ENCODE data around the gene CPLANE1.
A peak's percentile ranks its signal among the peaks of the same experiment; 100 is the strongest.
"Not testable (repeated sequence)": the region's sequence is repeated elsewhere in the genome, so short reads cannot be mapped to it uniquely, and the experiment has no call there.

The CPLANE1 gene
- 29.2 to 30.4 reads per million in 2 donors for total RNA-seq

DNA sequence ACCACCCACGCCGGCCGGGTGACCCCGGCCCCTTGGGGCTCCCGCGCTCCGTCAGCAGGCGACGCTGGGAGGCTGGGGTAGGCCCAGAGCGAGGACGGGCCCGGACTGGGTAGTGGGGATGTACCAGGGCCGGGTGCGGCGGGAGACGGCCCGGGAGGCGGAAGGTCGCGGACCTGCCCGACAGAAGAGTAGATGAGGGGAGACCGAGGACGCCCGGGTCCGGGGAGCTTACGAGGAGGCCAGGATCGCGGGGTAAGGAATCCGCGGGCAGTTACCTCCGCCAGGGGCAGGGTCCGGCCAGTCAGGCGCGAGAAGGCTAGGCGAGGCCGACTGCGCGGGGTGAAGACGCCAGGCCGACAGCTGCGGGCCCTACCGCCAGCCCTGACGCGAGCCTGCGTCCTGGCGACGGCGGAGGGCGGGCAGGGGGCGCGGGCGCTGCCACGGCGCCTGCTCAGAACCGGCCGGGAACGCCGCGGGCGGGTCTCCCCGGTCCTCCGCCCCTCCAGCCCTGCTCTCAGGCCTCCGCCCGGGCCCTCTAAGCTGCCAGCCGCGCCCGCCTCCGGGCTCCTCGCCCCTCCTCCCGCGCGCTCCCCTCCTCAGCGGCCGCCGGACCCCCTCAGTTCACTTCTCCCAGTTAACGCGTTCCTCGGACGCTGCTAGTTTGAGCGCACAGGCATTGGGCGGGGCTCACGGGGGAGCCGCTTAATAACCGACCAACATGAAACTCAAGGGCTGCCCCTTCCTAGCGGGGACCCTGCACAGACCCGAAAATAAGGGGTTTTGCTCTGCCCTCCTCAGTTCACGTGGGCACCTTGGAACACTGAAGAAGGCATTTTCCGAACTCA, at the start of gene CPLANE1:
CPLANE1 (minus strand) TSS at position 407 of the 845 bp plus-strand sequence. CDS start 1,678 bp downstream, outside the sequence.
- DNase-seq, result peak; percentile 27

DNA sequence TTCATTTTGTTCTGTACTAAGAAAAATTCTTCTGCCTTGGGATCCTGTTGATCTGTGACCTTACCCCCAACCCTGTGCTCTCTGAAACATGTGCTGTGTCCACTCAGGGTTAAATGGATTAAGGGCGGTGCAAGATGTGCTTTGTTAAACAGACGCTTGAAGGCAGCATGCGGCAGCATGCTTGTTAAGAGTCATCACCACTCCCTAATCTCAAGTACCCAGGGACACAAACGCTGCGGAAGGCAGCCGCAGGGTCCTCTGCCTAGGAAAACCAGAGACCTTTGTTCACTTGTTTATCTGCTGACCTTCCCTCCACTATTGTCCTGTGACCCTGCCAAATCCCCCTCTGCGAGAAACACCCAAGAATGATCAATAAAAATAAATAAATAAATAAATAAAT, 47.1 kb upstream of the CPLANE1 start:
- DNase-seq, result not testable (repeated sequence)

DNA sequence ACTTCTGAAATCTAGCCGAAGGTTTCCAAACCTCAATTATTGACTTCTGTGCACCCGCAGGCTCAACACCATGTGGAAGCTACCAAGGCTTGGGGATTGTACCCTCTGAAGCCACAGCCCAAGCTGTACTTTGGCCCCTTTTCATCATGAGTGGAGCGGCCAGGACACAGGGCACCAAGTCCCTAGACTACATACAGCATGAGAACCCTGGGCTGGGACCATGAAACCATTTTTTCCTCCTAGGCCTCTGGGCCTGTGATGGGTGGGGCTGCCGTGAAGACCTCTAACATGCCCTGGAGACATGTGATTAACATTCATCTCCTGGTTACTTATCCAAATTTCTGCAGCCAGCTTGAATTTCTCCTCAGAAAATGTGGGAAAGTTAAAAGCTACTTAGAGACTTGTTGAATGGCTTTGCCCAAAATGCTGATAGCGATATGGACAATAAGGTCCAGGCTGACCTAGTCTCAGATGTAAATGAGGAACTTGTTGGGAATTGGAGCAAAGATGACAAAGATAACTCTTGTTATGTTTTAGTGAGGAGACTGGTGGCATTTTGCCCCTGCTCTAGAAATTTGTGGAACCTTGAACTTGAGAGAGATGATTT, 34.1 kb upstream of the CPLANE1 start:
- DNase-seq, result no peak

DNA sequence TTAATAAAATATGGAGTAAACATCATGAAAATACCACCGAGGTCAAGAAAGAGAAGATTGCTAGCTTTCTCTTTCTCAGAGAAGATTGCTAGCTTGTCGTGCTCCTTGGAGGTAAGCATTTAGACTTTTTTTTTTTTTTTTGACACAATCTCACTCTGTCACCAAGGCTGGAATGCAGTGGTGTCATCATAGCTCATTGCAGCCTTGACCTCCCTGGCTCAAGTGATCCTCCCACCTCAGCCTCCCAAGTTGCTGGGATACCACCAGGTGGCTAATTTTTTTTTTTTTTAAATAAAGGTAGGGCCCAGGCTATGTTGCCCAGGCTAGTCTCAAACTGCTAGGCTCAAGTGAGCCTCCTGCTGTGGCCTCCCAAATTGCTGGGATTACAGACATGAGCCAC, 26.3 kb upstream of the CPLANE1 start:
- no peak for DNase-seq

DNA sequence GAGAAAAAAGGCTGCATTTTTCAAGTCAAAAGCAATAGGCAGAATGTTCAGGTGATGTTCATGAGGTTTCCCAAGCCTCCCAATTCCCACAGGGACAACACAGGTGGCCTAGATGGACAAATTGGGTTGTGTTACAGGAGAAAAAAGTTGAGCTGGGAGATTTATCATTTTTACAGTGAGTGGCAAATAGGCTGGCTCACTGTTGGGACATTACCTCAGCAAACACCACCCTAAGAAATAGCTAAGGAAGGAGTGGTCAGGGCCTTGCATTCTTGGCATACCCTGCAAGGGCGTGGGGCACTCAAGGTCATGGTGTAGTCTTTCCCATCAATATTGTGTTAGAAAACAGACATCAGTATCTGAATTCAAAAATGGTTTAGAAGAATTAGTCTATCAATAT, 23.3 kb upstream of the CPLANE1 start:
- no peak for DNase-seq

DNA sequence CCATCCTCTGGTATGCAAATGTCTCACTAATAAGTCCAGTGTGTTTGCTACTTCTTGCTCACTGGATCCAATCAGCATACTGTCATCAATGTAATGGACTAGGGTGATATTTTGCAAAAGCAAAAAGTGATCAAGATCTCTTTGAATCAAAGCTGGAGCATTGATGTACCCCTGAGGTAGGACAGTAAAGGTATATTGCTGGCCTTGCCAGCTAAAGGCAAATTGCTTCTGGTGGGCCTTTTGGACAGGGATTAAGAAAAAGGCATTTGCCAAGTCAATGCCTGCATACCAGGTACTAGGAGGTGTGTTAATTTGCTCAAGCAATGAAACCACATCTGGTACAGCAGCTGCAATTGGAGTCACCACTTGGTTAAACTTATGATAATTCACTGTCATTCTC, 18.9 kb upstream of the CPLANE1 start:
- not testable (repeated sequence) for DNase-seq

DNA sequence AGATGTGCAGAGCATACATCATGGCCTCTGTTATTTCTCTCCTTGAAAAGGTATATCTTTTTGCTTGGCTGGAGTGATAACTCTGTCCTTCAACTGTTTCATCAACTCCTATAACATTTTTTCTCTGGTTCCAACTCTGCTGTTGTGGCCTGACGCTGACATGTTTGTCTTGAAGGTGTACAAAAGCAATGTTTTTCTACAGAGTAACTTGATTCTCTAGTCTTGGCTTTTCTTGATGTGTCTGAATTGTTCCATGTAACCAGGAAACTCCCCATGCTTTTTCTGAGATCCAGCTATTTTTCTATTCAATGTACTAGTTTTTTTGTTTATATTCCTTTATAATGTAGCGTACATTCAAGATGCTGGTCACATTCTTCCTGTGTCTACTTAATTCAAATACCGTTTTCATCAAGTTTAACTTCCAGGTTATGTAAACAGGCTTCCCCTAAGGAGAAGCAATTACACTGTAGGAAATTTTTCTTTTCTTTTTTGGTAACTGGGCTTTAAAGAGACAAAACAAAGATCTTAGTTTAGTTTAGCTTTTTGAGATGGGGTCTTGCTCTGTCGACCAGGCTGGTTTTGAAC, 6.7 kb upstream of the CPLANE1 start:
- no peak for DNase-seq

DNA sequence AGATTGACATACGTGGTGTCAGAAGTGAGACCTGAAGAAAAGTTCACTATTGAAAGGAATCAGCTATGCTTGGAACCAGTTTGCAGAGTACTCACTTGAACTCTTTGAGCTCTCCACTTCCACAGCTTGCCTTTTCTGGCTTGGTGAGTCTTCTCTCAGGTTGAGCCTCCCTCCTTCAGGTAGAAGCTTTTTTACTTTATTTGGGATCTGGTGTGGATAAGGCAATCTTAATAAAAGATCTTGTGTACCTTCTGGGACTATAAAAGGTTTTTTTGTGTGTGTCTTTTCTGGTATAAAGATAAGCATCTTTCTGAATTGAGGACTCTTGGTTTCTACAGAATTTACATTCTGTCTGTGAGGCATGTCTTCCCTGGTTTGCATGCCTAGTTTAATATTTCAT, 5.4 kb upstream of the CPLANE1 start:
- no peak for DNase-seq

DNA sequence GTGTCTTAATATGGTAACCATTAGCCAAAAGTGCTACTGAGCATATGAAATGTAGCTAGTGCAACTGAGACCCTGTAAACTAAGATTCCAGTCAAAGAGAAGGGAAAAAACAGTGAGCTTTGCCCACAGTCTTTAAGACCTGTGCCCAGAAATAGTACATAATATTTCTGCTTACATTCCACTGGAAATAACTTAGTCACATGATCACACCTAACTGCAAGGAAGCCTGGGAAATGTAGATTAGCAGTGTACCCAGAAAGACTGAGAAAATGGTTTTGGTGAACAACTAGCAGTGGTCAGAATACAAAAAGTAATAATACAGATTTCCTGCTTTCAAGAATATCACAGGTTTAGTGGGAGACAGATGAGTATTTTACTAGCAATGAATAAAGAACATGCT, 2.5 kb upstream of the CPLANE1 start:
- no peak for DNase-seq

DNA sequence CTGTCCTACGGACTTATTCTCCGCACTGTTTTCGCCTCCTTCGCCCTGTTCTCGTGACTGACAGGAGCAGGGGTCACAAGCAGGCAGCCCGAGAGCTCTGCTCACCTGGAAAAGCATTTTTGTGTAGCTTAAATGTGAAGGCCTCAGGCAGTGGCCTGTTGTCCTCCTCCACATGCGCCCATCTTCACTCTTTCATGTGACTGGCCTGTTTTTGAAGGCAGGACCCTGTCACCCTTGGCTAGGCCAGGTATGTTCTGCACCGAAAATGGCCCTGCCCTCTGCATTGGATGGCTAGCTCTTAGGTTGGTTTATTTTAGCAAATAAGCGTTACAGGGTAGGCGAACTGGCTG, 614 bp upstream of the CPLANE1 start:
- DNase-seq, result no peak

DNA sequence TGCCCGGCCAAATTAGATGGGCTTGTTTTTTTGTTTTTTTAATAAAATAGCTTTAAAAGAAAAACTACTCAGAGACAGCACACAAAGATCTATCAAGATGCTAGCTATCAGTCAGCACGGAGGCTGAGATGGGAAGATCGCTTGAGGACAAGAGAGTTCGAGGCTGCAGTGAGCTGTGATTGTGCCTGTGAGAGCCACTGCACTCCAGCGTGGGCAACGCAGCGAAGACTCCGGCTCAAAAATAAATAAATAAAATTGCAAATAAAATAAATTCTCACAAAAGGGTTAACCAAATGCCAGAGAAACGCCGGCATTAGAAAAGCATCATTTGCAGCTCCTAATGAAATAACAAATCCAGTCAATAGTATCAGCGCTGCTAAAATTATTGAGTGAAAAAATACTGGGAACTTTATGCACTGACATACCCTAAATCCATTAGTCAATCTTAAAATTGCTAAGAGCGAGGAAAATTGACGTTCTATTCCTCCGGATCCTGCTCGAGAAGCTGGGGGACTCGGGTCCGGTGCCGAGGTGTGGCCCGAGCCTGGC, 681 bp downstream of the CPLANE1 start:
- no peak for DNase-seq

DNA sequence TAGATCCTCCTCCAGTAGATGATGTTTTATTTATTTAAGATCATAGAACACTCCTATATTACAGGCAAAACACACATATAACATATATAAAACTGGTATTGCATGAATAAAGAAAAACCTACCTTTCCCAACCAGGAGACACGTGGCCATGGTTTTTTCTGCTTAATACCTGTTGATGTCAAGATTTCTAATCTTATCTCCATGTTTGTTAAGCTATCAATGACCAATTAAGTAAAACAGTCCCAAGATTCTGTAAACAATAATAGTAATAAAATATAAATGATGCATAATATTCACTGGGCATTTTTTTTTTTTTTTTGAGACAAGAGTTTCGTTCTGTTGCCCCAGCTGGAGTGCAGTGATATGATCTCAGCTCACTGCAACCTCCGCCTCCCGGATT, 1.7 kb downstream of the CPLANE1 start:
- DNase-seq, result no peak

DNA sequence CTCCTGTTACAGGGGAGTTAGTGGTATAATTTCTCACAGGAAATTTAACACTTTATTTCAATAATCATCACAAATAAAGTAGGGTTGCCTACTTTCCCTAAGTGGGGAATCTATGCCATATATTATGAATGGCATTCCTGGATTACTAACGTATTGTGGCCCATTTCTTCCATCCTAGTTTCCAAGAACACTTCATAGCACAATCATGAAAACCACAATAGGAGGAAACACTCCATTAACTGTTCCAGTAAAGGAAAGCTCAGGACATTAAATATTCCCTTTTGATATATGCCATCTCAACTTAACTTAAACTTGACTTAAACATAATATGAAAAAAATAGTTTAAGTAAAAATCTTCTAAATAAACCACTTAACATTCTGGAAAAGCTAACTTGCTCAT, 2.1 kb downstream of the CPLANE1 start:
- DNase-seq, result no peak

DNA sequence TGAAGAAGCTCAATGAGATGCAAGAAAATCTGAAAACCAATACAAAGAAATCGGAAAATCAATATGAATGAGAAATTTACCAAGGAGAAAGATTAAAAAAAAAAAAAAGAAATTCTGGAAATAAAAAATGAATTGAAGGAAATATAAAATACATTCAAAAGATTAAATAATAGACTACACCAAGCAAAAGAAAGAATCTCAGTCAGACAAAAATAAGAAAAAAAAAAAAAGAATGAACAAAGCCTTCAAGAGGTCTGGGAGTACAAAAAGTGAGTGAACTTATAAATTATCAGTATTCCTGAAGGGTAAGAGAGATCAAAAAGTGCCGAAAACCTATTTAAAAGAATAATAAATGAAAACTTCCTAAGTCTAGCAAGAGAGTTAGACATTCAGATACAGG, 14.9 kb downstream of the CPLANE1 start:
- DNase-seq, result no peak

DNA sequence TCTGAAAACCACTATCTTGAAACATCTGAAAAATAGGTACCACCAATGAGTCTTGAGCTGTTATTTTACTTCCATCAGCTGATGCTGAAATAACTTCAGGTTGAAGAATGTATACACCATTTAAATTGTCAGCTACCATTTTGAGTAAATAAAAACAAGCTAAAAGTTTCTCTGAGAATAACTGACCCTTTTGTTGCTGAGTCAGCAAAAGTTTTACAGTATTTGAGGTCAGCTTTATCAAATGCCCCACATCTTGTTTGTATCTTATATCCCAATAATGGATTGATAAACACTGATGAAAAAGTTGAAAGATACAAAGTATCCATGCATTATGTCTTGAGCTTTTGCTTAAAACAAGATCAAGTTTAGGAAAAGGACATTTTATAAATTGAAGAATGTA, 22.8 kb downstream of the CPLANE1 start:
- no peak for DNase-seq

DNA sequence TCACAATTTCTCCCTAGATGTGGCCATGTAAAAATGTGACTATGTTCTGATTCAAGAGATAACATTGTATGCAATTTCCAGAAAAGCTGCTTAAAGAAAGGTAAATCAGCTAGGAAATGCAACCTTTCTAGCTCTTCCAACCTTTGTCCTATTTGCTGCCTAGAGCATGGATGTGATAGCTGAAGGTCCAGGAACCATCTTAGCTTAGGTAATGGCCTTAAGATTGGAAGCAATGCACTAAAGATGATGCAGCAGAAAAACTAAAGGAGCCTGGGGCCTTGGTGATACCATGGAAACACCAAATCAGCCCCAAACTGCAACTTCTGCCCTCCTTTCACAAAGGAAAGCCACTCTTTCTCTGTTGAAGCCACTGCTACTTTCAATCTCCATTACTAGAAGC, 27.0 kb downstream of the CPLANE1 start:
- no peak for DNase-seq

DNA sequence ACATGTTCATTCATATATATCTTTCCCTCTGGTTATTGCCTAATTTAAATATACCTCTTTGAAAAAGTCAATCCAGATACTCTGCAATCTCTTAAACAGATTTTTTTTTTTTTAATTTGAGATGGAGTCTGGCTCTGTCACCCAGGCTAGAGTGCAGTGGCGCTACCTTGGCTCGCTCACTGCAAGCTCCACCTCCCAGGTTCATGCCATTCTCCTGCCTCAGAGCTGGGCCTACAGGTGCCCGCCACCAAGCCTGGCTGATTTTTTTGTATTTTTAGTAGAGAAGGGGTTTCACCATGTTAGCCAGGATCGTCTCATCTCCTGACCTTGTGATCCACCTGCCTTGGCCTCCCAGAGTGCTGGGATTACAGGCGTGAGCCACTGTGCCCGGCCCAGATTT, 28.8 kb downstream of the CPLANE1 start:
- not testable (repeated sequence) for DNase-seq

DNA sequence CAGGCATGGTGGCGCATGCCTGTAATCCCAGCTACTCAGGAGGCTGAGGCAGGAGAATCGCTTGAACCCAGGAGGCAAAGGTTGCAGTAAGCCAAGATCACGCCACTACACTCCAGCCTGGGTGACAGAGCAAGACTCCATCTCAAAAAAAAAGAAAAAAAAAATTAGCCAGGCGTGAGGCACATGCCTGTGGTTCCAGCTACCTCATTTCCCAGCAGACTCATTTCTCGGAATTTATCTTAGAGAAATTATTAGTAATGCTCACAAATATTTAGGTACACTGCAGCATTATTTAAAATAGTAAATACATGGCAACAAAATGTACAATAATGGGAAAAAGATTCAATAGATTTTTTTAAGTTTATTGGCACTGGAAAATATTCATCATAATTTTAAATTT, 29.8 kb downstream of the CPLANE1 start:
- not testable (repeated sequence) for DNase-seq

DNA sequence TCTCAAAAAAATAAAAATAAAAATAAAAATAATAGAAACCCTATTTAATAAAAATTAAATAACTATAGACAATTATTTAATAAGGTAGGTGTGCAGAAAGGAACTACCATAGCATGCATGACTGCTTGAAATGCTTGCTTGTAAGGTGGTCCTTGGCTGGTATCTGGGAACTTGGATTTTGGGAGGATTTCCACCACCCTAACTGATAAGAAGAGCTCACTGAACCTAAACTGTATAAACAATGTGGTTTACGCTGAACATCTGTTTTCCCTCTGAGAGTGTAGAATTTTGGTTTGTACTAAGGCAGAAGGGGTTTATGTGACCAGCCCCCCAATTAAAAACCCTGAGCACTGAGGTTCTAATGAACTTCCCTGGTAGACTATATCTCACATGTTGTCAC, 31.2 kb downstream of the CPLANE1 start:
- DNase-seq, result no peak

DNA sequence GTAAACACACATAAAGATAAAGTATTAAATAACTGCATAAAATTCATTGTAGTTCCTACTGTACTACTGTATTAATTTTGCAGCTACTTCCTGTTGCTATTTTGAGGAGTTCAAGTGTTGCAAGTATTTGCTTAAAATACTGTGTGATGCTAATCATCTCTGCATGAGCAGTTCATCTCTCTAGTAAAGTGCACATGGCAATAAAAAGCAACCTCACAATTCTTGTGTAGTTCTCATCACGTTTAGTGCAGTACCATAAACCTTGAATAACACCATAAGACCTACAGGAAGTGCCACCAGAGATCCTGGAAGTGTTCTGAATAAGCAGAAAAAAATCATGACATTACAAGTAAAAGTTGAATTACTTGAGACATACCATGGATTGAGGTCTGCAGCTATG, 34.6 kb downstream of the CPLANE1 start:
- DNase-seq, result no peak

DNA sequence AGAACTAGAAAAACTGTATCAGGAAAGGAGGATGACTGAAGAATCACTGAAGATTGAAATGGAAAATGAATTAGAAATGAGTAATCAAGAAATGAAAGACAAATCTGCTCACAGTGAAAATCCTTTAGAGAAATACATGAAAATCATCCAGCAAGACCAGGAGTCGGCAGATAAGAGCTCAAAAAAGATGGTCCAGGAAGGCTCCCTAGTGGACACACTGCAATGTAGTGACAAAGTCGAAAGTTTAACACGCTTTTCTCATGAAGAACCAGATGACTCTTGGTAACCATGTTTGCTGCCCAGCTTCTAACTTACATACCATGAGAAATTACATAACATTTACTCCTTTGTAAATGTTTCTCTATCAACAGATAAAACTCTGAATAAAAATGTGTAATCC, 37.1 kb downstream of the CPLANE1 start:
- DNase-seq, result no peak

DNA sequence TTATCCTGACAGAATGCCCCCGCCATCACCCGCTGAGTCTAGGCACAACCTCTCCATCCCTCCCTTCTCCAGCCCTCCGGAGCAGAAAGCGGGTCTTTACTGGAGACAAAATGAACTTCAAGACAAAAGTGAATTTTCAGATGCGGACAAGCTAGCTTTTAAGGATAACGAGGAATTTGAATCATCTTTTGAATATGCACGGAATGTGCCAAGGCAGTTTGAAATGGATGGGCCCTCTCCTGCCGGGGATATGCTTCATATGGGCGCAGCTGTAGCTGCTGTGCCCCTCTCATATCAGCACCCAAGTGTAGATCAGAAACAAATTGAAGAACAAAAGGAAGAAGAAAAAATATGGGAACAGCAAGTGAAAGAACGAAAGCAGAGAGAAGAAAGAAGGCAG, 37.5 kb downstream of the CPLANE1 start:
- no peak for DNase-seq

DNA sequence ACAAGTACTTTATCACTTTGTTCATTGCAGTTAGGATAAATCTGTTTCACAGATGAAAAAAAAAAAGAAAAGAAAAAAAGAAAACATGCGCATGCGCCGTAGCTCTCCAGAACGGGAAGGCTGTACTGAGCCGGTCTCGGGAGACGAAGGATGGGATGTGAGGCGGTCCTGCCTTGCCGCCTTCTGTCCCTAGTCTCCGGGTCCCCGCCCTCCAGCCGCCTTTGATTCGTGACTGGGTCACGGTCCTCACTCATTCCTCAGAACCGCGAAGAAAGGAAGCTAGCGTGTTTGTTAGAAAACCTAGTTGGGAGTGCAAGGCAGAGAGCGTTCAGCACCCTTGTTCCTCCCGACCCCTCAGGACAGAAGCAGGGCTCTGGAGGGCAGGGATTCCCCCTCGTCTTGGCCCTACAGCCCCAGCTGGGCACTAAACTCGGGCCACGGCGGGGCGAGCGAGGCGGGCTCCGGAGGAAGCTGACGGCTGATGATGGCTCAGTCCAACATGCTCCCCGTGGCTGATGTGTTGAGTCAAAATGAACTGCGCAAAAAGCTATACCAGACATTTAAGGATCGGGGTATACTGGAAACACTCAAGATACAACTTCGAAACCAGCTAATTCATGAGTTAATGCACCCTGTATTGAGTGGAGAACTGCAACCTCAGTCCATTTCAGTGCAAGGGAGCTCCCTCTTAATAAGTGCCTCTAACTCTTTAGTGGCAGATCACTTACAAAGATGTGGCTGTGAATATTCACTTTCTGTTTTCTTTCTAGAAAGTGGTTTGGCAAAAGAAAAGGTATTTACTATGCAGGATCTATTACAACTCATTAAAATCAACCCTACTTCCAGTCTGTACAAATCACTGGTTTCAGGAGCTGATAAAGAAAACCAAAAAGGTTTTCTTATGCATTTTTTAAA, 40.0 kb downstream of the CPLANE1 start:
- DNase-seq, result no peak
